ENCODE measurements around the gene OSM. TPM values are rescaled to one million over a fixed set of nuclear protein-coding genes. Genes with fewer than 3 reads are reported as not detected.
A peak's percentile ranks its signal among the peaks of the same experiment; 100 is the strongest.

The OSM gene
- not detected in 2 replicates for total RNA-seq (2014; rRNA removed; shearing (Covaris generic))

GRCh38 chr22:30266445-30267381, at the start of gene OSM:
TSS of gene OSM (minus strand) at chr22:30266851. CDS start at chr22:30266799, 52 bp downstream.
- DNase-seq (ENCODE audit: low read depth): no peak

- DNase-seq (ENCODE audit: low read depth): no peak
Observed at GRCh38 chr22:30315962-30316576, 49.4 kb upstream of the OSM start.

- DNase-seq (ENCODE audit: low read depth): peak; percentile 73
Observed at GRCh38 chr22:30314915-30315314, 48.3 kb upstream of the OSM start.

GRCh38 chr22:30313527-30314363, 47.1 kb upstream of the OSM start:
- DNase-seq (ENCODE audit: low read depth): peak; percentile 50

GRCh38 chr22:30312053-30312452, 45.4 kb upstream of the OSM start:
- peak; percentile 93 for DNase-seq (ENCODE audit: low read depth)

- DNase-seq (ENCODE audit: low read depth): peak; percentile 87
Observed at GRCh38 chr22:30310881-30311771, 44.5 kb upstream of the OSM start.

- DNase-seq (ENCODE audit: low read depth): no peak
Observed at GRCh38 chr22:30309951-30310741, 43.5 kb upstream of the OSM start.

GRCh38 chr22:30308518-30309230, 42.0 kb upstream of the OSM start:
- no peak for DNase-seq (ENCODE audit: low read depth)

- no peak for DNase-seq (ENCODE audit: low read depth)
Observed at GRCh38 chr22:30308093-30308492, 41.4 kb upstream of the OSM start.

GRCh38 chr22:30307041-30307574, 40.5 kb upstream of the OSM start:
- DNase-seq (ENCODE audit: low read depth): no peak

GRCh38 chr22:30306627-30307011, 40.0 kb upstream of the OSM start:
- no peak for DNase-seq (ENCODE audit: low read depth)

GRCh38 chr22:30305906-30306626, 39.4 kb upstream of the OSM start:
- no peak for DNase-seq (ENCODE audit: low read depth)

GRCh38 chr22:30305519-30305905, 38.9 kb upstream of the OSM start:
- DNase-seq (ENCODE audit: low read depth): no peak

GRCh38 chr22:30304495-30305244, 38.0 kb upstream of the OSM start:
- DNase-seq (ENCODE audit: low read depth): no peak

- no peak for DNase-seq (ENCODE audit: low read depth)
Observed at GRCh38 chr22:30302810-30303138, 36.1 kb upstream of the OSM start.

GRCh38 chr22:30301995-30302809, 35.6 kb upstream of the OSM start:
- no peak for DNase-seq (ENCODE audit: low read depth)

- no peak for DNase-seq (ENCODE audit: low read depth)
Observed at GRCh38 chr22:30299322-30299721, 32.7 kb upstream of the OSM start.
